ENCODE measurements around the gene SDK1. TPM values are rescaled to one million over a fixed set of nuclear protein-coding genes. Genes with fewer than 3 reads are reported as not detected.

The SDK1 gene
- total and polyA plus RNA-seq, 2 of the 8 experiments (the other 6 are each of a cell fraction or from before 2014, with no cell fraction given), result 3.3 to 7.2 TPM

GRCh38 chr7:3370921-3371320 lies 69.9 kb downstream of the SDK1 start:
- Histone ChIP-seq H3K79me1 (ENCODE audit: low read depth, low read length) (no peaks in the 10 kb centered on the region; the same call in 1 of the 2 replicates), H3K9me3 (ENCODE audit: insufficient read depth in 2 of 2, low read depth in 1 of 2, low read length in 1 of 2) (no peaks in the 10 kb centered on the region), H4K5ac (ENCODE audit: insufficient read length, low read depth, low read length) (no peak overlapping the region), H3K9ac (replicated peaks in 1 of 4; ENCODE audit: extremely low read depth in 1 of 4, low read depth in 3 of 4, low read length in 3 of 4) (no peak overlapping the region), H2BK5ac (ENCODE audit: low read depth, low read length) (no peak overlapping the region), H4K8ac (ENCODE audit: extremely low read depth, insufficient read depth, low read length) (0 out of 2 replicates have a peak overlapping the region, but pooled peaks have one; percentile 1), H3K79me2 (ENCODE audit: control insufficient read depth in 1 of 2, insufficient read depth in 2 of 2, low read length in 2 of 2) (no peaks in the 10 kb centered on the region), H3K4me2 (ENCODE audit: insufficient read depth in 1 of 2, low read depth in 2 of 2, low read length in 2 of 2) (no peak overlapping the region), H2BK120ac (replicated peaks; ENCODE audit: low read depth, low read length) (no peak overlapping the region), H3K18ac (ENCODE audit: extremely low read depth, low read length) (no peak overlapping the region), H4K91ac (replicated peaks; ENCODE audit: insufficient read length, low read length) (no peak overlapping the region), H2BK15ac (ENCODE audit: low read length) (no peak overlapping the region), H2AK5ac (ENCODE audit: low read depth, low read length) (no peak overlapping the region), H4K20me1 (replicated peaks in 1 of 2; ENCODE audit: control insufficient read depth in 1 of 2, insufficient read depth in 2 of 2, low read length in 2 of 2) (no peaks in the 10 kb centered on the region), H2BK20ac (ENCODE audit: low read length) (no peak overlapping the region), H3K27ac (ENCODE audit: low read depth, low read length) (no peak overlapping the region), H3K4me1 (replicated peaks in 1 of 4; ENCODE audit: control insufficient read depth in 3 of 4, insufficient read depth in 4 of 4, low read length in 3 of 4) (peaks cover 0 to 10% (median 3%) of the 10 kb centered on the region in 4 experiments; a peak in 5 of 7 replicates), H3K23me2 (ENCODE audit: low read depth, low read length) (no peaks in the 10 kb centered on the region), H3K27me3 (replicated peaks in 1 of 4; ENCODE audit: control insufficient read depth in 3 of 4, extremely low read depth in 1 of 4, insufficient read depth in 3 of 4, low read length in 3 of 4) (no peaks in the 10 kb centered on the region), H2BK12ac (ENCODE audit: low read depth, low read length) (peak overlapping the region; percentile 23; the same call in 1 of the 2 replicates), H3K23ac (ENCODE audit: insufficient read length) (no peak overlapping the region), H3K14ac (ENCODE audit: insufficient read length) (no peak overlapping the region), H3K36me3 (ENCODE audit: control insufficient read depth in 2 of 4, insufficient read depth in 4 of 4, low read length in 3 of 4) (no peaks in the 10 kb centered on the region), H3K56ac (replicated peaks; ENCODE audit: insufficient read length, low read depth, low read length) (no peak overlapping the region), H3K4ac (replicated peaks; ENCODE audit: insufficient read length, low read depth, low read length) (no peak overlapping the region), H3K4me3 (ENCODE audit: extremely low read depth in 1 of 4, insufficient read depth in 2 of 4, low read depth in 3 of 4, low read length in 4 of 4) (no peak overlapping the region), H2AFZ (ENCODE audit: low read length) (no peak overlapping the region)
- whole genome bisulfite sequencing, 2 experiments (ENCODE audit: extremely low coverage in 1 of 2, insufficient coverage in 1 of 2, insufficient read length in 1 of 2, insufficient replicate concordance in 2 of 2, low coverage in 1 of 2, low lambda C conversion rate in 2 of 2, missing lambda C conversion rate in 1 of 2), result 86% methylated on average over 7 of the region's 7 CpGs; no CpG with 5 or more reads in 1 of the 2 experiments
- POLR2A ChIA-PET (ENCODE audit: partially characterized antibody), result interaction anchor here (1.6 kb wide), 1 partner anchor 17 kb away, joined by 3 read pairs; no protein-coding TSS in a partner anchor
- DNase-seq (ENCODE audit: low read depth in 1 of 2, low spot score in 2 of 2) (no peak), FAIRE-seq (peak; percentile 7)
- CTCF ChIA-PET (ENCODE audit: partially characterized antibody), result interaction anchor here (0.6 kb wide), 1 partner anchor 50 kb away, joined by 3 read pairs; no protein-coding TSS in a partner anchor
- TF ChIP-seq TAF1 (IDR thresholded peaks at IDR 0.05; ENCODE audit: low read depth, low read length), result no peak
- TF ChIP-seq ATF3 (IDR thresholded peaks at IDR 0.05; ENCODE audit: insufficient read depth, low read depth, low read length), result no peak
- TF ChIP-seq SIX5 (IDR thresholded peaks at IDR 0.05; ENCODE audit: low read depth, low read length), result no peak
- no peak for TF ChIP-seq SUZ12 (IDR thresholded peaks at IDR 0.05; ENCODE audit: low read length)
- no peak for TF ChIP-seq TBP (IDR thresholded peaks at IDR 0.05; ENCODE audit: low read depth, low read length)
- TF ChIP-seq FOSL1 (IDR thresholded peaks at IDR 0.05; ENCODE audit: insufficient read depth, low read depth, low read length), result no peak
- TF ChIP-seq JUND (IDR thresholded peaks at IDR 0.05; ENCODE audit: low read length), result no peak
- no peak for TF ChIP-seq BACH1 (IDR thresholded peaks at IDR 0.05; ENCODE audit: low read length)
- TF ChIP-seq RBBP5 (IDR thresholded peaks at IDR 0.05; ENCODE audit: borderline replicate concordance, low read depth, low read length), result no peak
- no peak for TF ChIP-seq CHD1 (IDR thresholded peaks at IDR 0.05; ENCODE audit: low read depth, low read length)
- TF ChIP-seq BCL11A (IDR thresholded peaks at IDR 0.05; ENCODE audit: low read depth in 2 of 2, low read length in 2 of 2), result no peak
- no peak for TF ChIP-seq TCF12 (IDR thresholded peaks at IDR 0.05; ENCODE audit: low read depth, low read length)
- no peak for TF ChIP-seq JUN (IDR thresholded peaks at IDR 0.05; ENCODE audit: low read depth, low read length)
- TF ChIP-seq GTF2F1 (IDR thresholded peaks at IDR 0.05; ENCODE audit: borderline replicate concordance, low read depth, low read length), result no peak
- no peak for TF ChIP-seq MAX (IDR thresholded peaks at IDR 0.05)
